Amniotic epithelial cell (primary cell): ENCODE results near the gene ZNF407.
A peak's percentile ranks its signal among the peaks of the same experiment; 100 is the strongest.

Experiments used
- DNase-seq: peaks from one replicate; pipeline ENCODE4 v3.0.0-alpha.2; 2010; ENCODE audit warnings: low read depth

ZNF407 gene

GRCh38 chr18:74826572-74826971, 228.9 kb downstream of the ZNF407 start:
- DNase-seq = peak; percentile 20

GRCh38 chr18:74828200-74828599, 230.5 kb downstream of the ZNF407 start:
- no peak for DNase-seq

- peak; percentile 41 for DNase-seq
Observed at GRCh38 chr18:74831571-74832250, 234.0 kb downstream of the ZNF407 start.

- DNase-seq = no peak
Observed at GRCh38 chr18:74832381-74832780, 234.7 kb downstream of the ZNF407 start.

- no peak for DNase-seq
Observed at GRCh38 chr18:74832999-74833398, 235.3 kb downstream of the ZNF407 start.

GRCh38 chr18:74834424-74835309, 237.0 kb downstream of the ZNF407 start:
- DNase-seq = no peak

- peak; percentile 29 for DNase-seq
Observed at GRCh38 chr18:74836296-74837139, 238.8 kb downstream of the ZNF407 start.

- DNase-seq = peak; percentile 46
Observed at GRCh38 chr18:74840492-74841167, 243.0 kb downstream of the ZNF407 start.

GRCh38 chr18:74841248-74841647, 243.6 kb downstream of the ZNF407 start:
- no peak for DNase-seq

- no peak for DNase-seq
Observed at GRCh38 chr18:74849301-74849700, 251.6 kb downstream of the ZNF407 start.

- DNase-seq = no peak
Observed at GRCh38 chr18:74856434-74856833, 258.8 kb downstream of the ZNF407 start.

GRCh38 chr18:74856928-74857327, 259.3 kb downstream of the ZNF407 start:
- no peak for DNase-seq

- DNase-seq = no peak
Observed at GRCh38 chr18:74857901-74858300, 260.2 kb downstream of the ZNF407 start.

- DNase-seq = peak; percentile 78
Observed at GRCh38 chr18:74861154-74861553, 263.5 kb downstream of the ZNF407 start.

- no peak for DNase-seq
Observed at GRCh38 chr18:74862094-74862493, 264.4 kb downstream of the ZNF407 start.

GRCh38 chr18:74866577-74866976, 268.9 kb downstream of the ZNF407 start:
- DNase-seq = no peak

GRCh38 chr18:74868461-74868860, 270.8 kb downstream of the ZNF407 start:
- no peak for DNase-seq

- peak; percentile 2 for DNase-seq
Observed at GRCh38 chr18:74869904-74870863, 272.5 kb downstream of the ZNF407 start.

- DNase-seq = no peak
Observed at GRCh38 chr18:74870950-74871349, 273.3 kb downstream of the ZNF407 start.

GRCh38 chr18:74873629-74874028, 276.0 kb downstream of the ZNF407 start:
- DNase-seq = no peak

GRCh38 chr18:74874351-74874750, 276.7 kb downstream of the ZNF407 start:
- no peak for DNase-seq
